Measurements from ENCODE around the gene C19orf85.
A peak's percentile ranks its signal among the peaks of the same experiment; 100 is the strongest.
"Not testable (repeated sequence)": the region's sequence is repeated elsewhere in the genome, so short reads cannot be mapped to it uniquely, and the experiment has no call there.

The C19orf85 gene

GRCh38 chr19:55455576-55456235 lies 8.8 kb downstream of the C19orf85 start:
- no peak for DNase-seq

- DNase-seq, result peak; percentile 55
Measured at GRCh38 chr19:55454787-55455243, 9.7 kb downstream of the C19orf85 start.

- no peak for DNase-seq
Measured at GRCh38 chr19:55453511-55454260, 10.9 kb downstream of the C19orf85 start.

GRCh38 chr19:55452749-55453346 lies 11.7 kb downstream of the C19orf85 start:
- DNase-seq, result peak; percentile 52

GRCh38 chr19:55451965-55452748 lies 12.4 kb downstream of the C19orf85 start:
- DNase-seq, result no peak

GRCh38 chr19:55451163-55451964 lies 13.2 kb downstream of the C19orf85 start:
- no peak for DNase-seq

- DNase-seq, result no peak
Measured at GRCh38 chr19:55449469-55449868, 15.1 kb downstream of the C19orf85 start.

- not testable (repeated sequence) for DNase-seq
Measured at GRCh38 chr19:55448175-55448490, 16.4 kb downstream of the C19orf85 start.

GRCh38 chr19:55447421-55448174 lies 17.0 kb downstream of the C19orf85 start:
- no peak for DNase-seq

GRCh38 chr19:55446060-55446459 lies 18.5 kb downstream of the C19orf85 start:
- DNase-seq, result no peak

- no peak for DNase-seq
Measured at GRCh38 chr19:55444646-55445045, 19.9 kb downstream of the C19orf85 start.

- DNase-seq, result no peak
Measured at GRCh38 chr19:55443824-55444480, 20.6 kb downstream of the C19orf85 start.

- DNase-seq, result no peak
Measured at GRCh38 chr19:55443045-55443823, 21.3 kb downstream of the C19orf85 start, which contains the start of gene SHISA7. Gene SHISA7 (minus strand): TSS chr19:55443300. CDS start chr19:55442863, 437 bp downstream.

GRCh38 chr19:55442372-55442961 lies 22.1 kb downstream of the C19orf85 start:
- DNase-seq, result no peak

- DNase-seq, result no peak
Measured at GRCh38 chr19:55441692-55442321, 22.7 kb downstream of the C19orf85 start.

- peak; percentile 64 for DNase-seq
Measured at GRCh38 chr19:55441319-55441691, 23.2 kb downstream of the C19orf85 start.

- no peak for DNase-seq
Measured at GRCh38 chr19:55440411-55441105, 24.0 kb downstream of the C19orf85 start.

GRCh38 chr19:55439052-55439451 lies 25.5 kb downstream of the C19orf85 start:
- no peak for DNase-seq

- DNase-seq, result no peak
Measured at GRCh38 chr19:55437410-55437809, 27.1 kb downstream of the C19orf85 start.

All from inflammatory macrophage treated with lipopolysaccharide for 4 hours (primary cell).